Thoracic aorta (tissue), 2 donors: ENCODE measurements around the gene TMEM244. TPM values are rescaled to one million over a fixed set of nuclear protein-coding genes. Genes with fewer than 3 reads are reported as not detected.
"Not testable (repeated sequence)": the region's sequence is repeated elsewhere in the genome, so short reads cannot be mapped to it uniquely, and the experiment has no call there.

Experiments
- ATAC-seq: fragments of 150-250 bp; one replicate; pipeline ENCODE4 v1.8.0; 2017; ENCODE audit warnings: low read depth; ENCODE audit not compliant: insufficient number of reproducible peaks, low FRiP score
- DNase-seq: peaks from one replicate; pipeline ENCODE4 v3.0.0-alpha.2; 2020; ENCODE audit warnings: low spot score
- H3K27ac ChIP-seq, 2 donors: fragments of 200-600 bp; sonication (generic); 1 replicate in 1 of 2; 2 replicates in 1 of 2; pipeline ENCODE4 v1.5.1; 2016; ENCODE audit warnings: mild to moderate bottlenecking in 2 of 2, moderate library complexity in 2 of 2
- H3K27me3 ChIP-seq: fragments of 200-600 bp; sonication (generic); replicated peaks from 2 replicates; pipeline ENCODE4 v1.6.0; 2016; ENCODE audit warnings: mild to moderate bottlenecking; ENCODE audit not compliant: insufficient read depth
- H3K36me3 ChIP-seq: fragments of 200-600 bp; sonication (generic); one replicate; pipeline ENCODE4 v1.5.1; 2016
- H3K4me1 ChIP-seq, 2 donors: fragments of 200-600 bp; sonication (generic); 1 replicate in 1 of 2; 2 replicates in 1 of 2; pipeline versions ENCODE4 v1.5.1 to v1.6.0; 2016; ENCODE audit warnings: low read depth in 2 of 2, mild to moderate bottlenecking in 1 of 2; ENCODE audit not compliant: control insufficient read depth in 1 of 2
- H3K4me3 ChIP-seq: fragments of 200-600 bp; sonication (generic); 2 replicates; pipeline ENCODE4 v1.5.1; 2016; ENCODE audit warnings: mild to moderate bottlenecking
- H3K9me3 ChIP-seq: fragments of 200-600 bp; sonication (generic); 2 replicates; pipeline ENCODE4 v1.5.1; 2016
- total RNA-seq, 2 donors: library from RNA; depleted of rRNA; stranded (reverse); fragments of >200 nt; gene quantifications; one replicate each; pipeline versions ENCODE4 v1.1.0 to v1.2.3, GENCODE V29; 2016
- TF ChIP-seq, protein P1 (sequence below): fragments of 200-600 bp; sonication (generic); IDR thresholded peaks from one replicate; pipeline ENCODE4 v1.5.1; 2019; ENCODE audit warnings: antibody characterized with exemption

TMEM244 gene
- total RNA-seq, 2 donors from 2014 or later: not detected

DNA sequence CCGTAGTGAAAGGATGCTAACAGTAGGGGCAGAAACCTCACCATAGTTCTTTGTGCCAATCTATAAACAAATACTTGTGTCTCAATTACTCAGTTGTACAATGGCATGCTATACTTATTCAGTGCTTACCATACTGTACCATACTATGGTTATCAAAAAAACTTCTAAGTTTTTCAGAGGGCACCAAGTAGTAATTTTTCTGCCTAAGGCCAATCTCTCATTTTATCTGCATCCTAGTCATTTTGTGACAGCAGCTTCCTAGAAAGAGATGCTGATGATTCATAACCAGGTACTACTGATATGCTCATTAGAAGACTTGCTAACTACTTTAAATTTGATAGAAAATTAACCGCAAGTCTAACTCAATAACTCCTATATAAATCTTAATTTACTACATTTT is 42.9 kb downstream of the TMEM244 start:
- DNase-seq (no peak), ATAC-seq (no peak)
- Histone ChIP-seq H3K36me3 (no peaks in the 10 kb centered on the region), H3K4me1 (no peaks in the 10 kb centered on the region), H3K27me3 (no peaks in the 10 kb centered on the region), H3K9me3 (no peaks in the 10 kb centered on the region), H3K4me3 (no peak overlapping the region), H3K27ac (no peak overlapping the region)
- TF ChIP-seq, protein P1, sequence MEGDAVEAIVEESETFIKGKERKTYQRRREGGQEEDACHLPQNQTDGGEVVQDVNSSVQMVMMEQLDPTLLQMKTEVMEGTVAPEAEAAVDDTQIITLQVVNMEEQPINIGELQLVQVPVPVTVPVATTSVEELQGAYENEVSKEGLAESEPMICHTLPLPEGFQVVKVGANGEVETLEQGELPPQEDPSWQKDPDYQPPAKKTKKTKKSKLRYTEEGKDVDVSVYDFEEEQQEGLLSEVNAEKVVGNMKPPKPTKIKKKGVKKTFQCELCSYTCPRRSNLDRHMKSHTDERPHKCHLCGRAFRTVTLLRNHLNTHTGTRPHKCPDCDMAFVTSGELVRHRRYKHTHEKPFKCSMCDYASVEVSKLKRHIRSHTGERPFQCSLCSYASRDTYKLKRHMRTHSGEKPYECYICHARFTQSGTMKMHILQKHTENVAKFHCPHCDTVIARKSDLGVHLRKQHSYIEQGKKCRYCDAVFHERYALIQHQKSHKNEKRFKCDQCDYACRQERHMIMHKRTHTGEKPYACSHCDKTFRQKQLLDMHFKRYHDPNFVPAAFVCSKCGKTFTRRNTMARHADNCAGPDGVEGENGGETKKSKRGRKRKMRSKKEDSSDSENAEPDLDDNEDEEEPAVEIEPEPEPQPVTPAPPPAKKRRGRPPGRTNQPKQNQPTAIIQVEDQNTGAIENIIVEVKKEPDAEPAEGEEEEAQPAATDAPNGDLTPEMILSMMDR: no peak

DNA sequence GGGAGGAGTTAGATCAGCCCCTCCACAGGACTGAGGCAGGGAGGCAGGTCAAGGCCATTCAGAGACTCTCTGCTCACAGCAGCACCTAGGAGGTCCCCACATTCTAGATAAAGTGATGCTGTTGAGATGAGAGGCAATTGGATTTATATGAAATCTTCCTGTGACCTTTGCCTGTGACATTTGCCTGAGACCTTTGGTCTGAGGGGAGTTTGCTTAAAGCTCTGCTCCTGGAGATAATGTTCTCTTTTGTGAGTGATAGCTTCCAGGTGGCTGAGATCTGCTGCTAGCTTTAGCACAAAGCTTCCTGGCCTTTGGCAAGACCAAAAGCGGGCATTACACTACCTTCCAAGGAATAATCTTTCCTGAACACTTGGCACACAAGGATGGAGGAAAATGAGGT is 43.3 kb downstream of the TMEM244 start:
- no peak overlapping the region for H3K4me3 ChIP-seq
- no peaks in the 10 kb centered on the region for H3K36me3 ChIP-seq
- no peaks in the 10 kb centered on the region for H3K4me1 ChIP-seq
- TF ChIP-seq, protein P1: no peak
- no peaks in the 10 kb centered on the region for H3K27me3 ChIP-seq
- ATAC-seq (no peak), DNase-seq (no peak)
- no peak overlapping the region for H3K27ac ChIP-seq
- H3K9me3 ChIP-seq: no peaks in the 10 kb centered on the region

DNA sequence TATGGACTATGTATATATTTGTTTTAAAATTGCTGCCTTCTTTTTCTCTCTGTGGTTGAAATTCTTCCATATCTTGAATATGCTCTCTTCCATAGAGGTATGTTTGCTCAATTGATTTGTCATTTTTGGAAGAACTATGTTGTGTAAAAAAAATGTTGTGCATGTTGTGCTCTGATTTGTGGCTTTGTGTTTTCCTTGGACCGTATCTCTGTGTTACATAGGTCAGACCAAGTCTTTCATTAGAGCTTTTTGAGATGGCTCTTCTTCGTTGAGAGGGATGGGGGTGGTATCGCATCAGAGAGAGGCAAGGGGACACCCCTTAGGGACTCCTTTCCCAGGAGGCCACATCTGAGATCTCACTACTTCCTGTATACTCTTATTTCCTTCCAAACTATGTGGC is 43.8 kb downstream of the TMEM244 start:
- H3K27me3 ChIP-seq: no peaks in the 10 kb centered on the region
- no peaks in the 10 kb centered on the region for H3K4me1 ChIP-seq
- no peak overlapping the region for H3K4me3 ChIP-seq
- no peaks in the 10 kb centered on the region for H3K36me3 ChIP-seq
- H3K27ac ChIP-seq: no peak overlapping the region
- TF ChIP-seq, protein P1: no peak
- ATAC-seq: no peak
- H3K9me3 ChIP-seq: no peaks in the 10 kb centered on the region
- no peak for DNase-seq

DNA sequence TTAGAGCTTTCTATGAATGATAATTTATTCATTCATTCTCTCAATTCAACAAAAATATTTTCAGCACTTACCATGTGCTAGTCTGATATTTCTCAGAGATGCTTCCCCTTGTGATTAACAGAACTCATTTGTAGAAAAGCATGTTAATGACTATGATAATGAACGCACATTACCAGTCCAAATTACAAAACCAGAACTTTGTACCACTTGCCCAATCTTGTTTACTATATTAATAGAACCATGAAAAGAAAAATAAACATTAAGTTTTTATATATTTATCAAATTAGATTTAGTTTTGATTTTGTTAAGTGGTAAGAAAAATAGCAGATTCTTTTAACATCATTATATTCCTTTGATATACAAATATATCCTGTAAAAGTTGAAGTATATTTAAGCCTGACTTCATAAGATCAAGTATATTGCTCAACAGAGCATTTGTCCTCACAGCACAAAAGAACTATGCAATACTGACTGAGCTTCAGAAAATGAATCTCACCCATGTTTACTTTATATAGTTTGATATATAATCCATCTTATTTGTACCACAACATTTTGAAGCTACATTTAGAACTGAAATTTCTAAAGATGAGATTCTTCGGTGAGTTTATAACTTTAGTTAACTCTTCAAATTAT is 48.9 kb downstream of the TMEM244 start:
- no peaks in the 10 kb centered on the region for H3K4me1 ChIP-seq
- H3K36me3 ChIP-seq: no peaks in the 10 kb centered on the region
- TF ChIP-seq, protein P1: no peak
- H3K9me3 ChIP-seq: no peaks in the 10 kb centered on the region
- ATAC-seq: no peak
- no peaks in the 10 kb centered on the region for H3K27me3 ChIP-seq
- no peak overlapping the region for H3K27ac ChIP-seq
- H3K4me3 ChIP-seq: no peak overlapping the region
- DNase-seq: no peak

DNA sequence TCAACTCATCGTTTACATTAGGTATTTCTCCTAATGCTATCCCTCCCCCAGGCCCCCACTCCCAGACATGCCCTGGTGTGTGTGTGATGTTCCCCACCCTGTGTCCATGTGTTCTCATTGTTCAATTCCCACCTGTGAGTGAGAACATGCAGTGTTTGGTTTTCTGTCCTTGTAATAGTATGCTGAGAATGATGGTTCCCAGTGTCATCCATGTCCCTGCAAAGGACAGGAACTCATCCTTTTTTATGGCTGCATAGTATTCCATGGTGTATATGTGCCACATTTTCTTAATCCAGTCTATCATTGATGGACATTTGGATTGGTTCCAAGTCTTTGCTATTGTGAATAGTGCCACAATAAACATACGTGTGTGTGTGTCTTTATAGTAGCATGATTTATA is 54.0 kb downstream of the TMEM244 start:
- not testable (repeated sequence) for DNase-seq

DNA sequence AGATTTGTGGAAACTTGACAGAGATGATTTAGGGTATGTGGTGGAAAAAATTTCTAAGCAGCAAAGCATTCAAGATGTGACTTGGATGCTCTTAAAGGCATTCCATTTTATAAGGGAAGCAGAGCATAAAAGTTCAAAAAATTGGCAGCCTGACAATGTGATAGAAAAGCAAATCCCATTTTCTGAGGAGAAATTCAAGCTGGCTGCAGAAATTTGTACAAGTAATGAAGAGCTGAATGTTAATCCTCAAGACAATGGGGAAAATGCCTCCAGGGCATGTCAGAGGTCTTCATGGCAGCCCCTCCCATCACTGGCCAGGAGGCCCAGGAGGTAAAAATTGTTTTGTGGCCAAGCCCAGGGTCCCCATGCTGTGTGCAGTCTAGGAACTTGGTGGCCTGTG is 58.2 kb downstream of the TMEM244 start:
- not testable (repeated sequence) for H3K27me3 ChIP-seq, H3K27ac ChIP-seq, H3K36me3 ChIP-seq, H3K4me1 ChIP-seq, ATAC-seq, H3K9me3 ChIP-seq, DNase-seq, H3K4me3 ChIP-seq

More for the DNA sequence above, 54.0 kb downstream of the TMEM244 start:
- not testable (repeated sequence) for H3K27me3 ChIP-seq, H3K27ac ChIP-seq, H3K4me3 ChIP-seq, H3K4me1 ChIP-seq, H3K9me3 ChIP-seq, H3K36me3 ChIP-seq, ATAC-seq
